Body of pancreas (tissue), 4 donors: ENCODE measurements around the gene TGM3. TPM values are rescaled to one million over a fixed set of nuclear protein-coding genes. Genes with fewer than 3 reads are reported as not detected.

ENCODE experiments used
- ATAC-seq: fragments of 150-250 bp; one replicate; pipeline ENCODE4 v1.9.1; 2016
- DNase-seq, 4 donors: peaks; one replicate each; pipeline ENCODE4 v3.0.0-alpha.2; 2019
- H3K27ac ChIP-seq, 4 donors: fragments of 200-600 bp; sonication (generic); 1 replicate in 3 of 4; 2 replicates in 1 of 4; pipeline versions ENCODE4 v1.5.1 to v1.6.1; 2016 to 2019; ENCODE audit warnings: mild to moderate bottlenecking in 1 of 4, mixed read lengths in 1 of 4, moderate library complexity in 1 of 4
- H3K27me3 ChIP-seq, 2 donors: fragments of 200-600 bp; sonication (generic); one replicate each; pipeline ENCODE4 v1.6.0; 2016; ENCODE audit warnings: mild to moderate bottlenecking in 1 of 2
- H3K36me3 ChIP-seq, 2 donors: fragments of 200-600 bp; sonication (generic); replicated peaks in 1 of 2; 2 replicates each; pipeline ENCODE4 v1.5.1; 2016; ENCODE audit warnings: low read depth in 2 of 2; ENCODE audit not compliant: insufficient read depth in 1 of 2
- H3K4me1 ChIP-seq: fragments of 200-600 bp; sonication (generic); one replicate; pipeline ENCODE4 v1.6.0; 2016
- H3K4me3 ChIP-seq, 2 donors: fragments of 200-600 bp; sonication (generic); 1 replicate in 1 of 2; 2 replicates in 1 of 2; pipeline ENCODE4 v1.5.1; 2016 to 2019
- H3K9me3 ChIP-seq, 3 donors: fragments of 200-600 bp; sonication (generic); 1 replicate in 2 of 3; 2 replicates in 1 of 3; pipeline ENCODE4 v1.5.1; 2016
- CTCF ChIP-seq, 7 experiments: fragments of 450-650 bp in 4 of 7; fragments of 200-600 bp in 3 of 7; sonication (generic) in 3 of 7; IDR thresholded peaks; one replicate each; pipeline ENCODE4 v1.5.1; 2016 to 2019; ENCODE audit warnings: antibody characterized with exemption in 7 of 7
- POLR2A ChIP-seq, 3 donors: fragments of 450-650 bp; IDR thresholded peaks; one replicate each; pipeline ENCODE4 v1.6.1; 2016; ENCODE audit warnings: antibody characterized with exemption in 3 of 3, mild to moderate bottlenecking in 2 of 3
- WGBS, 2 donors: methylation state at CpG; one replicate each; pipeline ENCODE4 v1.1.5; 2017; 5-methylcytosine and 5-hydroxymethylcytosine counted together
- intact Hi-C: fragments of 100-400 bp; cut with DNase I; formaldehyde crosslinking; loops from one replicate; pipeline ENCODE4 v1.15.1; 2023
- total RNA-seq, 2 donors: library from RNA; depleted of rRNA; stranded (reverse); fragments of >200 nt; gene quantifications; one replicate each; pipeline ENCODE4 v1.1.0, GENCODE V29; 2016

Gene TGM3
- total RNA-seq, 2 donors from 2014 or later, result 0.26 TPM; not detected in 1

- intact Hi-C loops, result no loop called here
- H3K27ac ChIP-seq, result no peak overlapping the region
Observed at GRCh38 chr20:2365091-2365490, 69.3 kb downstream of the TGM3 start.

GRCh38 chr20:2365666-2366065 is 69.9 kb downstream of the TGM3 start:
- Histone ChIP-seq H3K36me3 (no peaks in the 10 kb centered on the region), H3K27me3 (no peaks in the 10 kb centered on the region), H3K27ac (no peak overlapping the region), H3K4me3 (no peak overlapping the region), H3K4me1 (no peaks in the 10 kb centered on the region), H3K9me3 (no peaks in the 10 kb centered on the region)
- 58 to 78% methylated on average over 3 of the region's 3 CpGs for WGBS, 2 donors
- intact Hi-C loops, result no loop called here
- DNase-seq (no peak), ATAC-seq (no peak)
- TF ChIP-seq POLR2A (IDR thresholded peaks at IDR 0.05) (no peak), CTCF (IDR thresholded peaks at IDR 0.05) (no peak)

More at GRCh38 chr20:2365091-2365490, 69.3 kb downstream of the TGM3 start:
- Histone ChIP-seq H3K4me1 (no peaks in the 10 kb centered on the region), H3K36me3 (no peaks in the 10 kb centered on the region), H3K4me3 (no peak overlapping the region), H3K27me3 (no peaks in the 10 kb centered on the region), H3K9me3 (no peaks in the 10 kb centered on the region)
- DNase-seq, result no peak
- no peak for ATAC-seq
- TF ChIP-seq POLR2A (IDR thresholded peaks at IDR 0.05) (no peak), CTCF (IDR thresholded peaks at IDR 0.05) (no peak)
- WGBS, 2 donors, result 71 to 77% methylated on average over 2 of the region's 2 CpGs

- ATAC-seq (no peak), DNase-seq (no peak)
- no peak for TF ChIP-seq POLR2A (IDR thresholded peaks at IDR 0.05)
- TF ChIP-seq CTCF (IDR thresholded peaks at IDR 0.05), result no peak
- Histone ChIP-seq H3K9me3 (no peaks in the 10 kb centered on the region), H3K4me1 (no peaks in the 10 kb centered on the region), H3K4me3 (no peak overlapping the region), H3K36me3 (no peaks in the 10 kb centered on the region), H3K27me3 (no peaks in the 10 kb centered on the region), H3K27ac (no peak overlapping the region)
- intact Hi-C loops, result no loop called here
- WGBS, 2 donors, result 17 to 32% methylated on average over 1 of the region's 1 CpG
Observed at GRCh38 chr20:2368621-2369020, 72.8 kb downstream of the TGM3 start.

GRCh38 chr20:2373098-2373497 is 77.3 kb downstream of the TGM3 start:
- DNase-seq (no peak), ATAC-seq (no peak)
- Histone ChIP-seq H3K27me3 (no peaks in the 10 kb centered on the region), H3K36me3 (no peaks in the 10 kb centered on the region), H3K9me3 (no peaks in the 10 kb centered on the region), H3K27ac (no peak overlapping the region), H3K4me3 (no peak overlapping the region), H3K4me1 (no peaks in the 10 kb centered on the region)
- intact Hi-C loops, result no loop called here
- no peak for TF ChIP-seq POLR2A (IDR thresholded peaks at IDR 0.05)
- TF ChIP-seq CTCF (IDR thresholded peaks at IDR 0.05), result no peak

GRCh38 chr20:2374346-2375125 is 78.7 kb downstream of the TGM3 start:
- no peaks in the 10 kb centered on the region for H3K27me3 ChIP-seq
- 66 to 68% methylated on average over 9 of the region's 9 CpGs for WGBS, 2 donors
- H3K9me3 ChIP-seq, result no peaks in the 10 kb centered on the region
- no peak overlapping the region for H3K27ac ChIP-seq
- H3K4me1 ChIP-seq, result no peaks in the 10 kb centered on the region
- DNase-seq, result no peak
- no peak overlapping the region for H3K4me3 ChIP-seq
- ATAC-seq, result no peak
- no peaks in the 10 kb centered on the region for H3K36me3 ChIP-seq
- TF ChIP-seq POLR2A (IDR thresholded peaks at IDR 0.05) (no peak), CTCF (IDR thresholded peaks at IDR 0.05) (no peak)
- intact Hi-C loops, result no loop called here
